Kidney (tissue), 14 donors: ENCODE measurements around the gene GPC6. TPM values are rescaled to one million over a fixed set of nuclear protein-coding genes. Genes with fewer than 3 reads are reported as not detected.

Experiments
- DNase-seq, 5 donors: peaks; one replicate each; pipeline ENCODE4 v3.0.0-alpha.2; 2013 to 2020
- FAIRE-seq: peaks from 2 replicates; lab custom pipeline; 2012; peaks lifted over from hg19 to GRCh38; lab: Jason Lieb, UNC
- H3K27ac ChIP-seq, 2 donors: one replicate each; pipeline ENCODE4 v1.7.0; 2013; ENCODE audit warnings: low read depth in 2 of 2, low read length in 2 of 2, inconsistent platforms in 1 of 2
- H3K27me3 ChIP-seq: one replicate; pipeline ENCODE4 v1.7.1; 2013; ENCODE audit warnings: low read length, inconsistent platforms; ENCODE audit not compliant: control insufficient read depth, insufficient read depth
- H3K36me3 ChIP-seq, 3 donors: one replicate each; pipeline versions ENCODE4 v1.7.0 to v1.7.1; 2013; ENCODE audit warnings: low read length in 3 of 3, control low read depth in 1 of 3, inconsistent platforms in 1 of 3; ENCODE audit not compliant: insufficient read depth in 3 of 3, control insufficient read depth in 2 of 3
- H3K4me1 ChIP-seq, 3 donors: one replicate each; pipeline versions ENCODE4 v1.7.0 to v1.7.1; 2013; ENCODE audit warnings: low read length in 3 of 3, inconsistent platforms in 1 of 3, low read depth in 1 of 3; ENCODE audit not compliant: control insufficient read depth in 2 of 3, insufficient read depth in 2 of 3
- H3K4me3 ChIP-seq, 3 donors: one replicate each; pipeline versions ENCODE4 v1.7.0 to v1.8.1; 2013; ENCODE audit warnings: low read length in 3 of 3, control low read depth in 1 of 3, inconsistent platforms in 1 of 3
- H3K9ac ChIP-seq, 3 donors: one replicate each; pipeline versions ENCODE4 v1.7.0 to v1.7.1; 2013; ENCODE audit warnings: low read length in 3 of 3, control low read depth in 1 of 3, inconsistent platforms in 1 of 3
- H3K9me3 ChIP-seq, 3 donors: one replicate each; pipeline versions ENCODE4 v1.7.0 to v1.7.1; 2013; ENCODE audit warnings: low read length in 3 of 3, control low read depth in 1 of 3, inconsistent platforms in 1 of 3; ENCODE audit not compliant: control insufficient read depth in 2 of 3, insufficient read depth in 1 of 3
- CTCF ChIP-seq: IDR thresholded peaks from 3 replicates; pipeline ENCODE4 v1.5.1; 2012; ENCODE audit warnings: mild to moderate bottlenecking, moderate library complexity, borderline replicate concordance; ENCODE audit not compliant: insufficient read depth; ENCODE audit errors: extremely low read depth
- intact Hi-C: fragments of 100-400 bp; cut with DNase I; formaldehyde crosslinking; loops from one replicate; pipeline ENCODE4 v1.11.1; 2022
- polyA plus RNA-seq: library from polyadenylated mRNA; stranded (reverse); fragments of 350-450 nt; fragmentation: Illumina TruSeq; extraction: RNeasy Lipid Tissue Mini Kit (QIAGEN cat#74804); gene quantifications from one replicate; pipeline ENCODE4 v1.2.3, GENCODE V29; 2014; ENCODE audit warnings: low read depth, low replicate concordance; ENCODE audit not compliant: insufficient read depth
- total RNA-seq: library from RNA; stranded (reverse); fragmentation: NEBNext Ultra II Directional; extraction: Animal tissue kit (Norgen Biotek cat#: 25700); gene quantifications from one replicate; pipeline ENCODE4 v1.2.1, GENCODE V29; 2021
- donor health status: control.
- donor health status: control.
- donor health status: control.
- donor health status: control.
- donor health status: control.
- donor health status: DM: yes; HTN: yes; CAD: no.
- donor health status: Normal renal cell carcinoma (clear cell type).

Gene GPC6
- total and polyA plus RNA-seq, 2 donors from 2014 or later: 6.2 to 15.5 TPM

GRCh38 chr13:93708308-93709075 lies 481.9 kb downstream of the GPC6 start:
- H3K9me3 ChIP-seq: no peaks in the 10 kb centered on the region
- H3K4me3 ChIP-seq: no peak overlapping the region
- no peaks in the 10 kb centered on the region for H3K4me1 ChIP-seq
- no peak for FAIRE-seq
- H3K27me3 ChIP-seq: no peaks in the 10 kb centered on the region
- no peaks in the 10 kb centered on the region for H3K36me3 ChIP-seq
- H3K27ac ChIP-seq: no peak overlapping the region
- intact Hi-C loops: no loop called here
- DNase-seq: no peak
- TF ChIP-seq CTCF: no peak
- H3K9ac ChIP-seq: no peak overlapping the region

- no peak overlapping the region for H3K9ac ChIP-seq
- H3K27ac ChIP-seq: no peak overlapping the region
- H3K9me3 ChIP-seq: peaks cover 0 to 7% (median under 1%) of the 10 kb centered on the region in 3 donors
- FAIRE-seq: no peak
- H3K4me1 ChIP-seq: no peaks in the 10 kb centered on the region
- no peak overlapping the region for H3K4me3 ChIP-seq
- H3K36me3 ChIP-seq: no peaks in the 10 kb centered on the region
- intact Hi-C loops: no loop called here
- no peaks in the 10 kb centered on the region for H3K27me3 ChIP-seq
- no peak for TF ChIP-seq CTCF
- DNase-seq: peak in 2 of 5 donors; percentile 16 to 20
Observed at GRCh38 chr13:93709506-93710244, 483.1 kb downstream of the GPC6 start.

GRCh38 chr13:93714171-93714570 lies 487.6 kb downstream of the GPC6 start:
- no peak overlapping the region for H3K9ac ChIP-seq
- no peaks in the 10 kb centered on the region for H3K36me3 ChIP-seq
- H3K4me3 ChIP-seq: no peak overlapping the region
- no peak for FAIRE-seq
- DNase-seq: no peak
- intact Hi-C loops: no loop called here
- H3K27ac ChIP-seq: no peak overlapping the region
- no peaks in the 10 kb centered on the region for H3K4me1 ChIP-seq
- no peaks in the 10 kb centered on the region for H3K27me3 ChIP-seq
- no peak for TF ChIP-seq CTCF
- H3K9me3 ChIP-seq: peaks cover 0 to 9% (median 2%) of the 10 kb centered on the region in 3 donors
